ENCODE measurements around the gene SRBD1.

Gene SRBD1

DNA sequence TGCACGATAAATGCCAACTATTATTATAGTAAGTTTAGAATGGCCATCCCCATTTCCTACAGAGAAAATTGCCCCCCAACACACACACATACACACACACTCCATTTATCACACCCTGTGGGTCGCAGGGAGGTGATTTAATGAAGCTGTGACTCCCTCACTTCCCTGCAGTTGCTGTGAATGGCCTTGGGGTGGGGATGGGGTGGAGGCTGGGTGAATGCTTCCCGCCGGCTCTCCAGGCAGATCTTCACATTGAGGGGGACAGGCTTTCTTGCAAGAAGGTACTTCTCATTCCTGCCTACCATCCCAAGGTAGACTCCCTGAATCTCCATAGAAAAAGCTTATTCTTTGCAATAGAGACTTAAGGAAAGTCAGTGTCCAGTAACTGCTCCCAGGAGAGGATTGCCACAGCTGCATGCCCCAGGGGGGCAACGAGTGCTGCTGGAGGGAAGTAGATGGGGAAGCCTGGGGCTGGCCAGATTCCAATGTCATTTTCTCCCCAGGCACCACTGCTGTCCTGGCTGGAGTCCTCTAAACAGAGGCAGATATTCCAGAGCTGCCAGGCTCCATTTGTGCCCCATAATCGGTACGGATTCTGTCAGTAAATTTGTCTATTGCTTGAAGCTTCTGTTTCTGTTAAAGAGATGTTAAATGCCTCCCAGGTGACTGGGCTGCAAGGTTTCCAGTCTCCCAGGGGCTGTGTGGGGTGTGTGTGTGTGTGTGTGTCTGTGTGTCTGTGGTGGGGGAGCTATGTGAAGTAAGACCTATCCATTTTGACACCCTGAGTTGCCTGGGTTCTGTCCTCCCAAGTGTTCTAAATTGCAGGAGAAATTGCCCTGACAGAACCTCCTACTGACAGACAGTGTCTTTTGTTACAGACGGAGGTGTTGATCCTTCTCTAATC is 265.5 kb downstream of the SRBD1 start:
- no peak for DNase-seq

DNA sequence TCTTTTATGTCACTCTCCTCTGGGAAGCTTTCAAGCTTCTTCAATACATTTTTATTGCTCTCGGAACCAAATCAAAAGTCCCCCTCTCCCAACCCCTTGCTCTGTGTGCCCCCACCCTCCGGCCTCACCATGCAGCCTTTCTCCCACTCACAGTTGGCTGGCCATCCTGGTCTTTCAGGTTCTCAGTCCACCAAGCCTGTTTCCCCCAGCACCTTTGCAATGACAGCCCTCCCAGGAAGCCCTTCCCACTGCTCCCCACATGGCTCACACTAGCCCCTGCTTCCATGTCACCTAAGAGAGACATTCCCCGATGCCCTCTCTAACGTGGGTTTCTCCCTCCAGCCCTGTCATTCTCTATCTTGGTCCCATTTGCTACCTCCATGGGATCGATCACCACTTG is 266.6 kb downstream of the SRBD1 start:
- no peak for DNase-seq

DNA sequence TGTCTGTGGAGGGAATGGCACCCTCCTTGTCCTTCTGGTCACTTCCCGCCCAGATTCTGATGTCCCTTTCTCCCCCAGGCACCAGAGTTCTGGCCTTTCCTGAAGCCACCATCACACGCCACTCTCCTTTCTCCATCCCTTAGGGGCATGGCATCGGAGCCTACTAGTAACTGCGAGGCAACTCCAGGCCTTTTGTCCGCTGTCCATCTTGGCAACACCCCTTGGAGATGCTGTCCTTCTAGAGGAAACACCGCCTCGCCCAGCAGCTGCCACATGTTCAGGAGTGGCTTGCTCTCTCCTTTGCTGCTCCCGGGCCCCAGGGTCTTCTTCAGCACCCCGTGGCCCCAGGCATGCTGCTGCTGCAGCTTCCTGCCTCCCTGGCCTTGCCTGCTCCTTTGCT is 267.0 kb downstream of the SRBD1 start:
- no peak for DNase-seq

GRCh38 chr2:45343251-45344017 is 267.6 kb downstream of the SRBD1 start:
- no peak for DNase-seq

- no peak for DNase-seq
These were observed 270.7 kb downstream of the SRBD1 start for GRCh38 chr2:45340318-45340717.

GRCh38 chr2:45339253-45339652 is 271.8 kb downstream of the SRBD1 start:
- DNase-seq = no peak
